RPMI8226 (cell line): ENCODE data around the gene SYT11.
"Not testable (repeated sequence)": the region's sequence is repeated elsewhere in the genome, so short reads cannot be mapped to it uniquely, and the experiment has no call there.

Experiments used
- DNase-seq: peaks from one replicate; pipeline ENCODE4 v3.0.0-alpha.2; 2015

The SYT11 gene

GRCh38 chr1:155860970-155861510 lies 1.7 kb downstream of the SYT11 start:
- no peak for DNase-seq

GRCh38 chr1:155861896-155862295 lies 2.5 kb downstream of the SYT11 start:
- no peak for DNase-seq

GRCh38 chr1:155864393-155864792 lies 5.0 kb downstream of the SYT11 start:
- DNase-seq, result no peak

GRCh38 chr1:155867766-155868165 lies 8.4 kb downstream of the SYT11 start:
- DNase-seq, result no peak

GRCh38 chr1:155871390-155871789 lies 12.0 kb downstream of the SYT11 start:
- peak; percentile 25 for DNase-seq

GRCh38 chr1:155872527-155872926 lies 13.2 kb downstream of the SYT11 start:
- DNase-seq, result no peak

GRCh38 chr1:155873860-155874259 lies 14.5 kb downstream of the SYT11 start:
- DNase-seq, result no peak

- DNase-seq, result no peak
Observed at GRCh38 chr1:155877945-155878344, 18.6 kb downstream of the SYT11 start.

- no peak for DNase-seq
Observed at GRCh38 chr1:155880251-155880650, 20.9 kb downstream of the SYT11 start.

- no peak for DNase-seq
Observed at GRCh38 chr1:155880950-155881349, 21.6 kb downstream of the SYT11 start.

- peak; percentile 40 for DNase-seq
Observed at GRCh38 chr1:155882235-155882634, 22.9 kb downstream of the SYT11 start.

GRCh38 chr1:155882766-155883165 lies 23.4 kb downstream of the SYT11 start:
- DNase-seq, result no peak

GRCh38 chr1:155884031-155884960 lies 24.9 kb downstream of the SYT11 start:
- DNase-seq, result no peak

- DNase-seq, result no peak
Observed at GRCh38 chr1:155884982-155885381, 25.6 kb downstream of the SYT11 start.

GRCh38 chr1:155888481-155888880 lies 29.1 kb downstream of the SYT11 start:
- no peak for DNase-seq

GRCh38 chr1:155889566-155889965 lies 30.2 kb downstream of the SYT11 start:
- no peak for DNase-seq

- DNase-seq, result no peak
Observed at GRCh38 chr1:155890251-155890650, 30.9 kb downstream of the SYT11 start.

- DNase-seq, result no peak
Observed at GRCh38 chr1:155892796-155893195, 33.4 kb downstream of the SYT11 start.

- peak; percentile 36 for DNase-seq
Observed at GRCh38 chr1:155893389-155894142, 34.2 kb downstream of the SYT11 start.

- DNase-seq, result not testable (repeated sequence)
Observed at GRCh38 chr1:155895617-155896016, 36.2 kb downstream of the SYT11 start.

GRCh38 chr1:155896476-155896875 lies 37.1 kb downstream of the SYT11 start:
- not testable (repeated sequence) for DNase-seq

GRCh38 chr1:155897746-155898145 lies 38.4 kb downstream of the SYT11 start:
- no peak for DNase-seq

GRCh38 chr1:155898888-155899287 lies 39.5 kb downstream of the SYT11 start:
- no peak for DNase-seq

- DNase-seq, result no peak
Observed at GRCh38 chr1:155899683-155900082, 40.3 kb downstream of the SYT11 start.
